GM23338 (cell line): ENCODE measurements around the gene MYBPC2. TPM values are rescaled to one million over a fixed set of nuclear protein-coding genes. Genes with fewer than 3 reads are reported as not detected.

ENCODE experiments used
- ATAC-seq: fragments of 200-7000 bp; cut with Tn5 transposase; 3 replicates; pipeline ENCODE4 v1.9.1; 2020
- DNase-seq: peaks from one replicate; pipeline ENCODE4 v3.0.0-alpha.2; 2015; ENCODE audit warnings: low spot score
- H2AFZ ChIP-seq: fragments of 200-600 bp; sonication (generic); 2 replicates; pipeline ENCODE4 v1.8.0; 2016; ENCODE audit warnings: antibody characterized with exemption, mild to moderate bottlenecking, moderate library complexity
- H3F3A ChIP-seq: fragments of 200-600 bp; sonication (generic); replicated peaks from 2 replicates; pipeline ENCODE4 v1.8.0; 2017; ENCODE audit warnings: antibody characterized with exemption, mixed run types, low read depth
- H3K27ac ChIP-seq: fragments of 200-600 bp; sonication (generic); 2 replicates; pipeline ENCODE4 v1.6.1; 2016; ENCODE audit warnings: low read depth
- H3K27me3 ChIP-seq: fragments of 200-600 bp; sonication (generic); 2 replicates; pipeline ENCODE4 v1.8.0; 2016; ENCODE audit warnings: mild to moderate bottlenecking, mixed run types, moderate library complexity; ENCODE audit not compliant: insufficient read depth
- H3K36me3 ChIP-seq: fragments of 200-600 bp; sonication (generic); 2 replicates; pipeline ENCODE4 v1.8.0; 2016; ENCODE audit warnings: mild to moderate bottlenecking; ENCODE audit not compliant: insufficient read depth
- H3K4me1 ChIP-seq: fragments of 200-600 bp; sonication (generic); 2 replicates; pipeline ENCODE4 v1.8.0; 2016; ENCODE audit warnings: mild to moderate bottlenecking, moderate library complexity; ENCODE audit not compliant: insufficient read depth
- H3K4me2 ChIP-seq: fragments of 200-600 bp; sonication (generic); 2 replicates; pipeline ENCODE4 v1.7.1; 2017; ENCODE audit warnings: mixed run types
- H3K4me3 ChIP-seq: fragments of 200-600 bp; sonication (generic); 2 replicates; pipeline ENCODE4 v1.6.1; 2016; ENCODE audit warnings: mixed run types
- H3K79me2 ChIP-seq: fragments of 200-600 bp; sonication (generic); replicated peaks from 2 replicates; pipeline ENCODE4 v1.8.0; 2017; ENCODE audit warnings: mild to moderate bottlenecking; ENCODE audit not compliant: insufficient read depth
- H3K9me2 ChIP-seq: fragments of 200-600 bp; sonication (generic); 2 replicates; pipeline ENCODE4 v1.8.0; 2017; ENCODE audit not compliant: insufficient read depth
- H4K20me1 ChIP-seq: fragments of 200-600 bp; sonication (generic); replicated peaks from 2 replicates; pipeline ENCODE4 v1.8.0; 2017; ENCODE audit warnings: mild to moderate bottlenecking; ENCODE audit not compliant: insufficient read depth
- H3K27ac Mint-ChIP-seq: 2 replicates; pipeline ENCODE4 v1.8.0; 2020; ENCODE audit warnings: inconsistent platforms, mild to moderate bottlenecking, moderate library complexity, mixed read lengths
- H3K27me3 Mint-ChIP-seq: 3 replicates; pipeline ENCODE4 v1.8.0; 2022; ENCODE audit warnings: low read depth, mild to moderate bottlenecking, moderate library complexity, mixed read lengths, inconsistent platforms; ENCODE audit not compliant: insufficient read depth, poor library complexity
- H3K36me3 Mint-ChIP-seq: 3 replicates; pipeline ENCODE4 v1.8.0; 2021; ENCODE audit warnings: low read depth, mild to moderate bottlenecking, inconsistent platforms, moderate library complexity, mixed read lengths
- H3K4me1 Mint-ChIP-seq: 3 replicates; pipeline ENCODE4 v1.8.0; 2020; ENCODE audit warnings: mild to moderate bottlenecking, inconsistent platforms, mixed read lengths
- H3K4me3 Mint-ChIP-seq: 3 replicates; pipeline ENCODE4 v1.8.0; 2021; ENCODE audit warnings: moderate library complexity, mild to moderate bottlenecking, inconsistent platforms, mixed read lengths
- H3K9me3 Mint-ChIP-seq: 3 replicates; pipeline ENCODE4 v1.8.0; 2020; ENCODE audit warnings: moderate library complexity, mild to moderate bottlenecking, inconsistent platforms, mixed read lengths
- CREB1 ChIP-seq: fragments of 250-450 bp; sonication (Bioruptor Pico); IDR thresholded peaks from 2 replicates; pipeline ENCODE4 v1.5.0; 2020; ENCODE audit warnings: low read depth, mild to moderate bottlenecking, moderate library complexity
- POLR2AphosphoS5 ChIP-seq: IDR thresholded peaks from 2 replicates; pipeline ENCODE4 v1.6.1; 2016; ENCODE audit warnings: antibody characterized with exemption, low read depth
- REST ChIP-seq: IDR thresholded peaks from one replicate; pipeline ENCODE4 v1.6.1; 2018; ENCODE audit warnings: antibody characterized with exemption; ENCODE audit not compliant: unreplicated experiment
- ZNF114 ChIP-seq: fragments of 250-450 bp; sonication (Bioruptor Pico); IDR thresholded peaks from 2 replicates; pipeline ENCODE4 v1.5.0; 2020; ENCODE audit warnings: mild to moderate bottlenecking, moderate library complexity
- ZNF331 ChIP-seq: fragments of 250-450 bp; sonication (Bioruptor Pico); IDR thresholded peaks from 2 replicates; pipeline ENCODE4 v1.5.0; 2020; ENCODE audit warnings: low read depth, mild to moderate bottlenecking, moderate library complexity
- ZNF462 ChIP-seq: fragments of 250-450 bp; sonication (Bioruptor Pico); IDR thresholded peaks from 2 replicates; pipeline ENCODE4 v1.5.0; 2020; ENCODE audit warnings: mild to moderate bottlenecking, moderate library complexity
- polyA plus RNA-seq: library from polyadenylated mRNA; unstranded; fragments of >200 nt; fragmentation: Nextera tagmentation; extraction: Ambion mirVana; gene quantifications from 2 replicates; pipeline ENCODE4 v1.2.1, GENCODE V29; 2016
- total RNA-seq: library from RNA; depleted of rRNA; stranded (reverse); fragments of >200 nt; shearing (Covaris generic); gene quantifications from 2 replicates; pipeline ENCODE4 v1.2.3, GENCODE V29; 2014

MYBPC2 gene
- total and polyA plus RNA-seq, 2 experiments from 2014 or later: 4.2 to 5.9 TPM

- H3K36me3 Mint-ChIP-seq: peaks cover 42% of the 10 kb centered on the region
- H3K4me1 Mint-ChIP-seq: no peaks in the 10 kb centered on the region; the same call in 2 of the 3 replicates
- no peak overlapping the region for H3K4me3 Mint-ChIP-seq
- no peak for ATAC-seq
- H3K4me3 ChIP-seq: no peak overlapping the region
- peaks cover 71% of the 10 kb centered on the region; the same call in 2 of the 3 replicates for H3K9me3 Mint-ChIP-seq
- H3K4me2 ChIP-seq: no peak overlapping the region
- H3K27me3 Mint-ChIP-seq: peaks cover 7% of the 10 kb centered on the region
- no peak for DNase-seq
- TF ChIP-seq ZNF114 (CRISPR knock-in tag) (no peak), CREB1 (CRISPR knock-in tag) (no peak), ZNF331 (CRISPR knock-in tag) (no peak), POLR2AphosphoS5 (no peak), REST (no peak)
- no peak overlapping the region for H2AFZ ChIP-seq
- 0 out of 2 replicates have a peak, but pooled peaks cover 4% of the 10 kb centered on the region for H3F3A ChIP-seq
- H3K27ac ChIP-seq: no peak overlapping the region
- no peaks in the 10 kb centered on the region for H4K20me1 ChIP-seq
- no peaks in the 10 kb centered on the region for H3K9me2 ChIP-seq
- no peak overlapping the region for H3K27ac Mint-ChIP-seq
- peaks cover 8% of the 10 kb centered on the region; the same call in 1 of the 2 replicates for H3K4me1 ChIP-seq
- peaks cover 97% of the 10 kb centered on the region for H3K27me3 ChIP-seq
- no peaks in the 10 kb centered on the region for H3K36me3 ChIP-seq
- no peaks in the 10 kb centered on the region for H3K79me2 ChIP-seq
Measured at GRCh38 chr19:50494186-50495019, 61.7 kb downstream of the MYBPC2 start.

GRCh38 chr19:50495020-50495531 lies 62.4 kb downstream of the MYBPC2 start:
- 0 out of 2 replicates have a peak, but pooled peaks cover 4% of the 10 kb centered on the region for H3F3A ChIP-seq
- no peak overlapping the region for H3K4me3 ChIP-seq
- peaks cover 64% of the 10 kb centered on the region; the same call in 2 of the 3 replicates for H3K9me3 Mint-ChIP-seq
- no peaks in the 10 kb centered on the region for H3K36me3 ChIP-seq
- ATAC-seq: no peak
- no peak overlapping the region for H3K27ac ChIP-seq
- peaks cover 7% of the 10 kb centered on the region for H3K27me3 Mint-ChIP-seq
- no peak overlapping the region for H3K27ac Mint-ChIP-seq
- H3K9me2 ChIP-seq: no peaks in the 10 kb centered on the region
- peaks cover 6% of the 10 kb centered on the region; the same call in 1 of the 2 replicates for H3K4me1 ChIP-seq
- no peak overlapping the region for H2AFZ ChIP-seq
- DNase-seq: no peak
- H3K79me2 ChIP-seq: no peaks in the 10 kb centered on the region
- peaks cover 99% of the 10 kb centered on the region for H3K27me3 ChIP-seq
- peaks cover 42% of the 10 kb centered on the region for H3K36me3 Mint-ChIP-seq
- no peaks in the 10 kb centered on the region for H4K20me1 ChIP-seq
- H3K4me1 Mint-ChIP-seq: no peaks in the 10 kb centered on the region; the same call in 2 of the 3 replicates
- no peak overlapping the region for H3K4me3 Mint-ChIP-seq
- no peak overlapping the region for H3K4me2 ChIP-seq
- TF ChIP-seq REST (no peak), ZNF462 (CRISPR knock-in tag) (no peak)
